ENCODE results near the gene KLHDC3.
"Not testable (repeated sequence)": the region's sequence is repeated elsewhere in the genome, so short reads cannot be mapped to it uniquely, and the experiment has no call there.

The KLHDC3 gene

GRCh38 chr6:43032326-43032725, 18.3 kb downstream of the KLHDC3 start:
- DNase-seq = no peak

- DNase-seq = no peak
Observed at GRCh38 chr6:43033496-43034189, 19.6 kb downstream of the KLHDC3 start.

- no peak for DNase-seq
Observed at GRCh38 chr6:43034190-43034525, 20.1 kb downstream of the KLHDC3 start.

GRCh38 chr6:43035495-43036194, 21.6 kb downstream of the KLHDC3 start:
- no peak for DNase-seq

- no peak for DNase-seq
Observed at GRCh38 chr6:43036712-43037111, 22.7 kb downstream of the KLHDC3 start.

- no peak for DNase-seq
Observed at GRCh38 chr6:43037197-43037596, 23.1 kb downstream of the KLHDC3 start.

GRCh38 chr6:43037706-43038105, 23.7 kb downstream of the KLHDC3 start:
- no peak for DNase-seq

- no peak for DNase-seq
Observed at GRCh38 chr6:43038727-43039126, 24.7 kb downstream of the KLHDC3 start.

GRCh38 chr6:43040542-43041257, 26.7 kb downstream of the KLHDC3 start:
- DNase-seq = no peak

- not testable (repeated sequence) for DNase-seq
Observed at GRCh38 chr6:43041475-43041874, 27.4 kb downstream of the KLHDC3 start.

GRCh38 chr6:43043310-43043709, 29.3 kb downstream of the KLHDC3 start:
- no peak for DNase-seq

- no peak for DNase-seq
Observed at GRCh38 chr6:43045371-43045930, 31.4 kb downstream of the KLHDC3 start.

- DNase-seq = no peak
Observed at GRCh38 chr6:43047998-43048397, 33.9 kb downstream of the KLHDC3 start.

- DNase-seq = no peak
Observed at GRCh38 chr6:43050981-43051380, 36.9 kb downstream of the KLHDC3 start.

- no peak for DNase-seq
Observed at GRCh38 chr6:43052225-43052841, 38.3 kb downstream of the KLHDC3 start.

GRCh38 chr6:43052842-43053544, 38.9 kb downstream of the KLHDC3 start:
- DNase-seq = no peak

GRCh38 chr6:43053545-43054205, 39.6 kb downstream of the KLHDC3 start, which contains the start of gene CUL7:
CUL7 (minus strand) TSS chr6:43053851; CDS start chr6:43052788, 1,063 bp downstream.
- peak; percentile 89 for DNase-seq

- no peak for DNase-seq
Observed at GRCh38 chr6:43054206-43054943, 40.3 kb downstream of the KLHDC3 start.

GRCh38 chr6:43055966-43056365, 41.9 kb downstream of the KLHDC3 start:
- no peak for DNase-seq

GRCh38 chr6:43058531-43058930, 44.5 kb downstream of the KLHDC3 start:
- DNase-seq = no peak

All from central memory CD4-positive, alpha-beta T cell (primary cell).